ENCODE results near the gene SGSM1. TPM values are rescaled to one million over a fixed set of nuclear protein-coding genes. Genes with fewer than 3 reads are reported as not detected.
A peak's percentile ranks its signal among the peaks of the same experiment; 100 is the strongest.

SGSM1 gene
- total and polyA plus RNA-seq, 9 of the 15 experiments (the other 6 are each of a cell fraction or from before 2014, with no cell fraction given) = not detected

DNA sequence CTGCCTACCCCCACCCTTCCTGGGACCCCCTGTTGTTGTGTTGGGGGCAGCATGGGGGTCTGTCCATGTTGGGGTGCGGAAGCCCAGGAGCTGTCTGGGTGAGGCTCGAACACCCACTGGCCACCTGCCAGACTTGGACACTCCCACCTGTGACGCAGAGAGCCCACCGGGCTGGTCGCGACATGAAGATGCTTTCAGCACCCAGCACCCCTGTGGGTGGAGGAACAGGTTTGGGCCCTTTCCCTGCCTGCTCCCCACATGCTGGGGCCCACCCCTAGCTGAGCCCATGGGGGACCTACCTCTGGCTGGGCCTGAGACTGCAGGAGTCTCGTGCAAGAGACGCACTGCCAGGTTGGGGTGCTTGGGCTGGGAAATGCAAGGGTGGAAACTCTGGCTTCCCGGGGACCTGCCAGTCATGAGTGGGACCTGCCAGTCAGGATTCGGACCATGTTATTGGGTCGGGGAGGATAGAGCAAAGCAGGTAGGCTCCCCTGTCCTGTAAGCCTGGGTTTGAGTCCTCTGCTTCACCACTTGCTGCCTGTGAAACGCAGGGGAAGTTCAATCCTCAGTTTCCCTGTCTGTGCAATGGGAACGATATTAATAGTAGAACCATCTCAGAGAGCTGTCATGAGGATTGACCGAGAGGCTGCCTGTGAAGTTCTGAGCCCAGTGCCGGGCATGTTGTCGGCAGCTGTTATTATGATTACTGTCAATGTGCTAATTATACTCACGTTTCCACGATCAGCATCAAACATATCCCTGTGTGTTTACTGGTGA, 170.6 kb downstream of the SGSM1 start:
- no peak overlapping the region for H2AFZ ChIP-seq (ENCODE audit: low read depth, low read length)
- no peak for DNase-seq (ENCODE audit: extremely low read depth in 1 of 4, low spot score in 3 of 4)
- H3K9me1 ChIP-seq (ENCODE audit: control insufficient read depth, insufficient read depth, low read length) = no peaks in the 10 kb centered on the region
- no peaks in the 10 kb centered on the region for H3K9me3 ChIP-seq (replicated peaks; ENCODE audit: control insufficient read depth, insufficient read depth, low read depth, low read length)
- H3K27me3 ChIP-seq (ENCODE audit: control insufficient read depth in 2 of 2, insufficient read depth in 2 of 2, low read length in 2 of 2) = peaks cover 0 to 7% of the 10 kb centered on the region in 2 experiments; a peak in 1 of 5 replicates
- no peak for ATAC-seq
- H3K36me3 ChIP-seq (ENCODE audit: control insufficient read depth, insufficient read depth, low read length) = no peaks in the 10 kb centered on the region
- no peaks in the 10 kb centered on the region for H3K79me2 ChIP-seq (ENCODE audit: control insufficient read depth, insufficient read depth, low read length)
- ChIA-PET CTCF (ENCODE audit: low intra/inter-chr PET ratio) (no interaction called here), POLR2A (interaction anchor here (0.7 kb wide), 1 partner anchor 14 kb away, joined by 3 read pairs; no protein-coding TSS in a partner anchor)
- TF ChIP-seq, protein P1, sequence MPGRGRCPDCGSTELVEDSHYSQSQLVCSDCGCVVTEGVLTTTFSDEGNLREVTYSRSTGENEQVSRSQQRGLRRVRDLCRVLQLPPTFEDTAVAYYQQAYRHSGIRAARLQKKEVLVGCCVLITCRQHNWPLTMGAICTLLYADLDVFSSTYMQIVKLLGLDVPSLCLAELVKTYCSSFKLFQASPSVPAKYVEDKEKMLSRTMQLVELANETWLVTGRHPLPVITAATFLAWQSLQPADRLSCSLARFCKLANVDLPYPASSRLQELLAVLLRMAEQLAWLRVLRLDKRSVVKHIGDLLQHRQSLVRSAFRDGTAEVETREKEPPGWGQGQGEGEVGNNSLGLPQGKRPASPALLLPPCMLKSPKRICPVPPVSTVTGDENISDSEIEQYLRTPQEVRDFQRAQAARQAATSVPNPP (IDR thresholded peaks at IDR 0.05; ENCODE audit: borderline replicate concordance, insufficient read depth, insufficient read length) = no peak
- TF ChIP-seq POLR2A (conservative IDR thresholded peaks at IDR 0.05) (no peak), RBM25 (IDR thresholded peaks at IDR 0.05; ENCODE audit: low read depth, low read length, severe bottlenecking) (peak; percentile 13)
- H3K27ac ChIP-seq (ENCODE audit: extremely low read depth, low read depth, low read length) = no peak overlapping the region
- intact Hi-C loops (cut with micrococcal nuclease) = no loop called here
- in situ Hi-C loops (cut with MboI) = no loop called here
- FAIRE-seq = no peak
- 2% methylated on average over 14 of the region's 18 CpGs for WGBS (ENCODE audit: insufficient coverage, low coverage, missing lambda C conversion rate)
- BruUV-seq (replicated peaks) = no TSS peak
- no peak overlapping the region for H3K9ac ChIP-seq (ENCODE audit: insufficient read depth in 1 of 2, low read depth in 2 of 2, low read length in 2 of 2)
- H4K20me1 ChIP-seq (replicated peaks; ENCODE audit: control insufficient read depth, insufficient read depth, low read length) = no peaks in the 10 kb centered on the region; the same call in 1 of the 2 replicates
- H3K4me3 ChIP-seq = no peak overlapping the region
- H3K4me2 ChIP-seq (ENCODE audit: insufficient read depth, low read length) = no peak overlapping the region
- no peaks in the 10 kb centered on the region; a peak in 1 of 5 replicates for H3K4me1 ChIP-seq (replicated peaks in 1 of 2; ENCODE audit: control insufficient read depth in 2 of 2, insufficient read depth in 2 of 2, low read length in 2 of 2)

Small RNA genes within 50 kb of the gene (small RNA-seq; reads per million reads assigned to genes)
- not detected for gene RF00275

Other genes starting within 250 kb of the SGSM1 start
- gene LRRC75B, start 213.1 kb upstream of the SGSM1 start, total RNA-seq (2014; rRNA removed) = 1.8 and 1.9 TPM in 2 replicates
- gene LRRC75B, start 213.1 kb upstream of the SGSM1 start, total RNA-seq (2014; rRNA removed; fragmentation: Illumina TruSeq; extraction: Trizol) = 0.29 and 0.44 TPM in 2 replicates
- 0.45 and 0.51 TPM in 2 replicates for gene LRRC75B, start 213.1 kb upstream of the SGSM1 start, total RNA-seq (2015; rRNA removed; fragmentation: Illumina TruSeq; extraction: Trizol)
- 1.1 and 1.4 TPM in 2 replicates for gene LRRC75B, start 213.1 kb upstream of the SGSM1 start, total RNA-seq (2021)
- 2.2 and 2.8 TPM in 2 replicates for gene LRRC75B, start 213.1 kb upstream of the SGSM1 start, polyA plus RNA-seq (2011; rRNA removed)
- gene LRRC75B, start 213.1 kb upstream of the SGSM1 start, polyA plus RNA-seq (2014; fragmentation: Illumina TruSeq; extraction: Trizol) = 0.62 and 0.84 TPM in 2 replicates
- under 1 TPM in 1 of 2 experiments, not detected in 1; 0.10 TPM for gene LRRC75B, start 213.1 kb upstream of the SGSM1 start, polyA plus RNA-seq (2014; fragmentation: Nextera tagmentation; extraction: Ambion mirVana)
- 1.7 and 2.8 TPM in 2 replicates for gene LRRC75B, start 213.1 kb upstream of the SGSM1 start, polyA plus RNA-seq (2014; rRNA removed)
- 10.7 and 12.0 TPM in 2 replicates for gene GGT1, start 203.0 kb upstream of the SGSM1 start, total RNA-seq (2014; rRNA removed)
- gene GGT1, start 203.0 kb upstream of the SGSM1 start, total RNA-seq (2014; rRNA removed; fragmentation: Illumina TruSeq; extraction: Trizol) = 2.5 and 2.9 TPM in 2 replicates
- 6.9 and 7.1 TPM in 2 replicates for gene GGT1, start 203.0 kb upstream of the SGSM1 start, total RNA-seq (2015; rRNA removed; fragmentation: Illumina TruSeq; extraction: Trizol)
- gene GGT1, start 203.0 kb upstream of the SGSM1 start, total RNA-seq (2021) = 11.1 and 12.5 TPM in 2 replicates
- gene GGT1, start 203.0 kb upstream of the SGSM1 start, polyA plus RNA-seq (2011; rRNA removed) = 6.6 and 8.0 TPM in 2 replicates
- gene GGT1, start 203.0 kb upstream of the SGSM1 start, polyA plus RNA-seq (2014; fragmentation: Illumina TruSeq; extraction: Trizol) = 7.1 and 10.4 TPM in 2 replicates
- gene GGT1, start 203.0 kb upstream of the SGSM1 start, polyA plus RNA-seq (2014; fragmentation: Nextera tagmentation; extraction: Ambion mirVana) = under 1 TPM; 0.46 to 0.81 TPM
- gene GGT1, start 203.0 kb upstream of the SGSM1 start, polyA plus RNA-seq (2014; rRNA removed) = 9.6 and 11.8 TPM in 2 replicates
- 0.04 TPM in 1 of 2 replicates, not detected in the other for gene PIWIL3, start 31.5 kb upstream of the SGSM1 start, total RNA-seq (2014; rRNA removed)
- 0.10 TPM in 1 of 2 replicates, not detected in the other for gene PIWIL3, start 31.5 kb upstream of the SGSM1 start, total RNA-seq (2014; rRNA removed; fragmentation: Illumina TruSeq; extraction: Trizol)
- 0.04 TPM in 1 of 2 replicates, not detected in the other for gene PIWIL3, start 31.5 kb upstream of the SGSM1 start, total RNA-seq (2015; rRNA removed; fragmentation: Illumina TruSeq; extraction: Trizol)
- not detected in 2 replicates for gene PIWIL3, start 31.5 kb upstream of the SGSM1 start, total RNA-seq (2021)
- 0.03 and 0.04 TPM in 2 replicates for gene PIWIL3, start 31.5 kb upstream of the SGSM1 start, polyA plus RNA-seq (2011; rRNA removed)
- 0.04 and 0.06 TPM in 2 replicates for gene PIWIL3, start 31.5 kb upstream of the SGSM1 start, polyA plus RNA-seq (2014; fragmentation: Illumina TruSeq; extraction: Trizol)
- gene PIWIL3, start 31.5 kb upstream of the SGSM1 start, polyA plus RNA-seq (2014; fragmentation: Nextera tagmentation; extraction: Ambion mirVana) = not detected
- gene PIWIL3, start 31.5 kb upstream of the SGSM1 start, polyA plus RNA-seq (2014; rRNA removed) = 0.12 TPM in 1 of 2 replicates, not detected in the other
- not detected in 2 replicates for gene LHFPL7, start 140.5 kb downstream of the SGSM1 start, total RNA-seq (2014; rRNA removed)
- not detected in 2 replicates for gene LHFPL7, start 140.5 kb downstream of the SGSM1 start, total RNA-seq (2014; rRNA removed; fragmentation: Illumina TruSeq; extraction: Trizol)
- gene LHFPL7, start 140.5 kb downstream of the SGSM1 start, total RNA-seq (2015; rRNA removed; fragmentation: Illumina TruSeq; extraction: Trizol) = not detected in 2 replicates
- not detected in 2 replicates for gene LHFPL7, start 140.5 kb downstream of the SGSM1 start, total RNA-seq (2021)
- gene LHFPL7, start 140.5 kb downstream of the SGSM1 start, polyA plus RNA-seq (2011; rRNA removed) = not detected in 2 replicates
- not detected in 2 replicates for gene LHFPL7, start 140.5 kb downstream of the SGSM1 start, polyA plus RNA-seq (2014; fragmentation: Illumina TruSeq; extraction: Trizol)
- not detected for gene LHFPL7, start 140.5 kb downstream of the SGSM1 start, polyA plus RNA-seq (2014; fragmentation: Nextera tagmentation; extraction: Ambion mirVana)
- gene LHFPL7, start 140.5 kb downstream of the SGSM1 start, polyA plus RNA-seq (2014; rRNA removed) = not detected in 2 replicates
- gene KIAA1671, start 146.5 kb downstream of the SGSM1 start, total RNA-seq (2014; rRNA removed) = not detected in 2 replicates
- 0.03 TPM in 1 of 2 replicates, not detected in the other for gene KIAA1671, start 146.5 kb downstream of the SGSM1 start, total RNA-seq (2014; rRNA removed; fragmentation: Illumina TruSeq; extraction: Trizol)
- gene KIAA1671, start 146.5 kb downstream of the SGSM1 start, total RNA-seq (2015; rRNA removed; fragmentation: Illumina TruSeq; extraction: Trizol) = not detected in 2 replicates
- gene KIAA1671, start 146.5 kb downstream of the SGSM1 start, total RNA-seq (2021) = 0.11 TPM in 2 replicates
- gene KIAA1671, start 146.5 kb downstream of the SGSM1 start, polyA plus RNA-seq (2011; rRNA removed) = under 0.01 TPM in 1 of 2 replicates, not detected in the other
- gene KIAA1671, start 146.5 kb downstream of the SGSM1 start, polyA plus RNA-seq (2014; fragmentation: Illumina TruSeq; extraction: Trizol) = 0.01 TPM in 1 of 2 replicates, not detected in the other
- not detected for gene KIAA1671, start 146.5 kb downstream of the SGSM1 start, polyA plus RNA-seq (2014; fragmentation: Nextera tagmentation; extraction: Ambion mirVana)
- 0.03 TPM in 1 of 2 replicates, not detected in the other for gene KIAA1671, start 146.5 kb downstream of the SGSM1 start, polyA plus RNA-seq (2014; rRNA removed)